OCI-LY1 (cell line): ENCODE data around the gene PAIP2B.

ENCODE experiments used
- EZH2 ChIP-seq: fragments of 200-600 bp; sonication (generic), shearing (Covaris generic); IDR thresholded peaks from 2 replicates; pipeline ENCODE4 v1.8.0; 2017; ENCODE audit warnings: borderline replicate concordance, mixed run types, mild to moderate bottlenecking, antibody characterized with exemption, low read length, moderate library complexity, mixed read lengths
- TF ChIP-seq, protein P1 (sequence below): fragments of 200-600 bp; sonication (generic), shearing (Covaris generic); IDR thresholded peaks from 2 replicates; pipeline ENCODE4 v1.5.1; 2017; ENCODE audit warnings: mild to moderate bottlenecking, antibody characterized with exemption, low read length, moderate library complexity, mixed read lengths

GRCh38 chr2:71263386-71263785 lies 36.5 kb upstream of the PAIP2B start:
- TF ChIP-seq, protein P1, sequence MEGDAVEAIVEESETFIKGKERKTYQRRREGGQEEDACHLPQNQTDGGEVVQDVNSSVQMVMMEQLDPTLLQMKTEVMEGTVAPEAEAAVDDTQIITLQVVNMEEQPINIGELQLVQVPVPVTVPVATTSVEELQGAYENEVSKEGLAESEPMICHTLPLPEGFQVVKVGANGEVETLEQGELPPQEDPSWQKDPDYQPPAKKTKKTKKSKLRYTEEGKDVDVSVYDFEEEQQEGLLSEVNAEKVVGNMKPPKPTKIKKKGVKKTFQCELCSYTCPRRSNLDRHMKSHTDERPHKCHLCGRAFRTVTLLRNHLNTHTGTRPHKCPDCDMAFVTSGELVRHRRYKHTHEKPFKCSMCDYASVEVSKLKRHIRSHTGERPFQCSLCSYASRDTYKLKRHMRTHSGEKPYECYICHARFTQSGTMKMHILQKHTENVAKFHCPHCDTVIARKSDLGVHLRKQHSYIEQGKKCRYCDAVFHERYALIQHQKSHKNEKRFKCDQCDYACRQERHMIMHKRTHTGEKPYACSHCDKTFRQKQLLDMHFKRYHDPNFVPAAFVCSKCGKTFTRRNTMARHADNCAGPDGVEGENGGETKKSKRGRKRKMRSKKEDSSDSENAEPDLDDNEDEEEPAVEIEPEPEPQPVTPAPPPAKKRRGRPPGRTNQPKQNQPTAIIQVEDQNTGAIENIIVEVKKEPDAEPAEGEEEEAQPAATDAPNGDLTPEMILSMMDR, result no peak
- TF ChIP-seq EZH2, result no peak
